Measurements from ENCODE around the gene NHLRC3.
"Not testable (repeated sequence)": the region's sequence is repeated elsewhere in the genome, so short reads cannot be mapped to it uniquely, and the experiment has no call there.

NHLRC3 gene

GRCh38 chr13:39047560-39047959 is 9.3 kb downstream of the NHLRC3 start:
- no peak for DNase-seq (ENCODE audit: low read depth)

- DNase-seq (ENCODE audit: low read depth) = no peak
These were observed 10.6 kb downstream of the NHLRC3 start for GRCh38 chr13:39048806-39049205.

GRCh38 chr13:39049274-39049673 is 11.0 kb downstream of the NHLRC3 start:
- no peak for DNase-seq (ENCODE audit: low read depth)

- peak; percentile 32 for DNase-seq (ENCODE audit: low read depth)
These were observed 12.9 kb downstream of the NHLRC3 start for GRCh38 chr13:39051157-39051556.

- DNase-seq (ENCODE audit: low read depth) = no peak
These were observed 14.7 kb downstream of the NHLRC3 start for GRCh38 chr13:39052944-39053343.

- DNase-seq (ENCODE audit: low read depth) = no peak
These were observed 15.9 kb downstream of the NHLRC3 start for GRCh38 chr13:39054112-39054511.

GRCh38 chr13:39056018-39056417 is 17.8 kb downstream of the NHLRC3 start:
- DNase-seq (ENCODE audit: low read depth) = no peak

- no peak for DNase-seq (ENCODE audit: low read depth)
These were observed 19.8 kb downstream of the NHLRC3 start for GRCh38 chr13:39058040-39058439.

GRCh38 chr13:39062004-39062403 is 23.7 kb downstream of the NHLRC3 start:
- DNase-seq (ENCODE audit: low read depth) = no peak

GRCh38 chr13:39072842-39073241 is 34.6 kb downstream of the NHLRC3 start:
- no peak for DNase-seq (ENCODE audit: low read depth)

- DNase-seq (ENCODE audit: low read depth) = no peak
These were observed 35.7 kb downstream of the NHLRC3 start for GRCh38 chr13:39073983-39074382.

- DNase-seq (ENCODE audit: low read depth) = not testable (repeated sequence)
These were observed 48.1 kb downstream of the NHLRC3 start for GRCh38 chr13:39086251-39086945.

GRCh38 chr13:39091586-39091985 is 53.3 kb downstream of the NHLRC3 start:
- no peak for DNase-seq (ENCODE audit: low read depth)

- no peak for DNase-seq (ENCODE audit: low read depth)
These were observed 57.2 kb downstream of the NHLRC3 start for GRCh38 chr13:39095500-39095899.

GRCh38 chr13:39099231-39099630 is 61.0 kb downstream of the NHLRC3 start:
- no peak for DNase-seq (ENCODE audit: low read depth)
